H9 (cell line): Measurements from ENCODE around the gene FBH1. TPM values are rescaled to one million over a fixed set of nuclear protein-coding genes. Genes with fewer than 3 reads are reported as not detected.

Source experiments
- DNase-seq: peaks from one replicate; pipeline ENCODE4 v3.0.0-alpha.2; 2017
- H2AFZ ChIP-seq: one replicate; pipeline ENCODE4 v1.6.1; 2013; ENCODE audit warnings: mild to moderate bottlenecking, low read length, control low read depth, moderate library complexity
- H2AK5ac ChIP-seq: 2 replicates; pipeline ENCODE4 v1.6.1; 2013; ENCODE audit warnings: low read length, control low read depth, mixed read lengths; ENCODE audit not compliant: insufficient read length
- H2BK120ac ChIP-seq: one replicate; pipeline ENCODE4 v1.6.1; 2013; ENCODE audit warnings: low read depth, mild to moderate bottlenecking, low read length, control low read depth, inconsistent platforms; ENCODE audit not compliant: poor library complexity, severe bottlenecking
- H2BK12ac ChIP-seq: 2 replicates; pipeline ENCODE4 v1.6.1; 2013; ENCODE audit warnings: low read length, control low read depth, mixed read lengths, low read depth; ENCODE audit not compliant: insufficient read length
- H2BK15ac ChIP-seq: 2 replicates; pipeline ENCODE4 v1.6.1; 2013; ENCODE audit warnings: low read depth, low read length, control low read depth
- H2BK20ac ChIP-seq: one replicate; pipeline ENCODE4 v1.6.1; 2013; ENCODE audit warnings: low read depth, mild to moderate bottlenecking, low read length, control low read depth, inconsistent platforms; ENCODE audit not compliant: poor library complexity, severe bottlenecking
- H2BK5ac ChIP-seq: 2 replicates; pipeline ENCODE4 v1.6.1; 2013; ENCODE audit warnings: low read length, control low read depth, mixed read lengths; ENCODE audit not compliant: insufficient read length
- H3K14ac ChIP-seq: 2 replicates; pipeline ENCODE4 v1.6.1; 2013; ENCODE audit warnings: low read length, control low read depth; ENCODE audit not compliant: insufficient read depth
- H3K18ac ChIP-seq: 2 replicates; pipeline ENCODE4 v1.6.1; 2013; ENCODE audit warnings: low read depth, mild to moderate bottlenecking, mixed read lengths, low read length, control low read depth; ENCODE audit not compliant: insufficient read length
- H3K23ac ChIP-seq: 2 replicates; pipeline ENCODE4 v1.6.1; 2013; ENCODE audit warnings: low read length, control low read depth, mixed read lengths, low read depth; ENCODE audit not compliant: insufficient read length
- H3K23me2 ChIP-seq: 2 replicates; pipeline ENCODE4 v1.6.1; 2013; ENCODE audit warnings: low read depth, mild to moderate bottlenecking, mixed read lengths, low read length, control low read depth; ENCODE audit not compliant: insufficient read length, poor library complexity, severe bottlenecking
- H3K27ac ChIP-seq: 2 replicates; pipeline ENCODE4 v1.5.1; 2013; ENCODE audit warnings: low read length, control low read depth, mixed read lengths, low read depth; ENCODE audit not compliant: insufficient read length
- H3K27me3 ChIP-seq: 2 replicates; pipeline ENCODE4 v1.6.1; 2013; ENCODE audit warnings: low read length, control low read depth, inconsistent platforms; ENCODE audit not compliant: insufficient read depth
- H3K4ac ChIP-seq: 2 replicates; pipeline ENCODE4 v1.6.1; 2013; ENCODE audit warnings: low read depth, mild to moderate bottlenecking, control low read depth, inconsistent platforms, low read length, moderate library complexity
- H3K4me1 ChIP-seq: 2 replicates; pipeline ENCODE4 v1.6.1; 2013; ENCODE audit warnings: low read length, control low read depth, inconsistent platforms; ENCODE audit not compliant: insufficient read depth
- H3K4me2 ChIP-seq: 2 replicates; pipeline ENCODE4 v1.6.1; 2013; ENCODE audit warnings: low read length, control low read depth, mixed read lengths; ENCODE audit not compliant: insufficient read length, insufficient read depth
- H3K56ac ChIP-seq: 2 replicates; pipeline ENCODE4 v1.6.1; 2013; ENCODE audit warnings: low read depth, mild to moderate bottlenecking, mixed read lengths, low read length, control low read depth; ENCODE audit not compliant: insufficient read length
- H3K79me1 ChIP-seq: 2 replicates; pipeline ENCODE4 v1.6.1; 2013; ENCODE audit warnings: low read depth, mild to moderate bottlenecking, moderate library complexity, low read length, control low read depth, inconsistent platforms; ENCODE audit not compliant: insufficient read depth, poor library complexity, severe bottlenecking
- H3K79me2 ChIP-seq: 2 replicates; pipeline ENCODE4 v1.6.1; 2013; ENCODE audit warnings: low read length, control low read depth, inconsistent platforms; ENCODE audit not compliant: insufficient read depth
- H3K9ac ChIP-seq: 2 replicates; pipeline ENCODE4 v1.6.1; 2013; ENCODE audit warnings: low read length, control low read depth, mixed read lengths; ENCODE audit not compliant: insufficient read length; ENCODE audit errors: extremely low read depth
- H3K9me3 ChIP-seq: one replicate; pipeline ENCODE4 v1.6.1; 2013; ENCODE audit warnings: low read depth, low read length, inconsistent platforms; ENCODE audit not compliant: control insufficient read depth
- H3T11ph ChIP-seq: one replicate; pipeline ENCODE4 v1.6.1; 2013; ENCODE audit warnings: mild to moderate bottlenecking, low read length, control low read depth, inconsistent platforms
- H4K20me1 ChIP-seq: one replicate; pipeline ENCODE4 v1.6.1; 2013; ENCODE audit not compliant: control insufficient read depth, insufficient read length, insufficient read depth
- H4K5ac ChIP-seq: 2 replicates; pipeline ENCODE4 v1.6.1; 2013; ENCODE audit warnings: low read depth, mild to moderate bottlenecking, mixed read lengths, low read length, control low read depth; ENCODE audit not compliant: insufficient read length
- H4K8ac ChIP-seq: replicated peaks from 2 replicates; pipeline ENCODE4 v1.6.1; 2013; ENCODE audit warnings: low read length, control low read depth, mixed read lengths, low read depth; ENCODE audit not compliant: insufficient read length
- H4K91ac ChIP-seq: 2 replicates; pipeline ENCODE4 v1.6.1; 2013; ENCODE audit warnings: low read depth, mild to moderate bottlenecking, moderate library complexity, mixed read lengths, low read length, control low read depth; ENCODE audit not compliant: insufficient read length
- H3K27ac Mint-ChIP-seq, 3 experiments: 2 replicates in 2 of 3; 3 replicates in 1 of 3; pipeline ENCODE4 v1.8.0; 2020 to 2021; ENCODE audit warnings: mixed read lengths in 3 of 3, mild to moderate bottlenecking in 1 of 3, moderate library complexity in 1 of 3
- H3K27me3 Mint-ChIP-seq: 2 replicates; pipeline ENCODE4 v1.8.0; 2021; ENCODE audit warnings: low read depth, mild to moderate bottlenecking, moderate library complexity, mixed read lengths
- H3K36me3 Mint-ChIP-seq, 3 experiments: 2 replicates in 2 of 3; 3 replicates in 1 of 3; pipeline ENCODE4 v1.8.0; 2020 to 2021; ENCODE audit warnings: low read depth in 3 of 3, mixed read lengths in 3 of 3; ENCODE audit not compliant: insufficient read depth in 1 of 3
- H3K4me1 Mint-ChIP-seq, 2 experiments: 2 replicates each; pipeline ENCODE4 v1.8.0; 2020; ENCODE audit warnings: mixed read lengths in 2 of 2
- H3K4me3 Mint-ChIP-seq, 2 experiments: 2 replicates in 1 of 2; 3 replicates in 1 of 2; pipeline ENCODE4 v1.8.0; 2020 to 2021; ENCODE audit warnings: mild to moderate bottlenecking in 2 of 2, mixed read lengths in 2 of 2, moderate library complexity in 1 of 2
- H3K9me3 Mint-ChIP-seq, 2 experiments: 2 replicates in 1 of 2; 3 replicates in 1 of 2; pipeline ENCODE4 v1.8.0; 2020; ENCODE audit warnings: mild to moderate bottlenecking in 2 of 2, mixed read lengths in 2 of 2, moderate library complexity in 1 of 2
- WGBS: extraction: QIAGEN DNeasy Blood & Tissue Kit; methylation state at CpG from one replicate; pipeline ENCODE4 v1.1.7; 2013; ENCODE audit warnings: missing lambda C conversion rate, low lambda C conversion rate, mixed read lengths; ENCODE audit not compliant: insufficient read length; ENCODE audit errors: extremely low coverage; 5-methylcytosine and 5-hydroxymethylcytosine counted together
- total RNA-seq: library from RNA; stranded (reverse); gene quantifications from 2 replicates; pipeline ENCODE4 v1.2.1, GENCODE V29; 2021
- TF ChIP-seq, protein P1 (sequence below): fragments of 200-600 bp; sonication (generic); conservative IDR thresholded peaks from 3 replicates; pipeline ENCODE4 v1.8.0; 2021; ENCODE audit warnings: antibody characterized with exemption, mild to moderate bottlenecking

FBH1 gene
- total RNA-seq, 1 experiment from 2014 or later: 52.2 TPM

GRCh38 chr10:5896208-5897052 is 6.4 kb downstream of the FBH1 start:
- H3K4me1 Mint-ChIP-seq: peaks cover 11 to 20% of the 10 kb centered on the region in 2 experiments
- H2BK120ac ChIP-seq: no peak overlapping the region
- 0 out of 5 replicates have a peak overlapping the region, but pooled peaks of 1 of the 2 experiments have one; percentile 5 for H3K4me3 Mint-ChIP-seq
- H3K56ac ChIP-seq: no peak overlapping the region
- H3K4ac ChIP-seq: no peak overlapping the region
- no peak overlapping the region for H2BK5ac ChIP-seq
- H3K9me3 ChIP-seq: no peaks in the 10 kb centered on the region
- H3K23me2 ChIP-seq: no peaks in the 10 kb centered on the region
- no peak overlapping the region for H3K27ac ChIP-seq
- WGBS: no CpG with 5 or more reads among the region's 5 CpGs
- H3K27me3 ChIP-seq: no peaks in the 10 kb centered on the region
- no peak overlapping the region for H3K14ac ChIP-seq
- peaks cover 29 to 57% (median 48%) of the 10 kb centered on the region in 3 experiments; a peak in 6 of 7 replicates for H3K36me3 Mint-ChIP-seq
- H3K79me1 ChIP-seq: no peaks in the 10 kb centered on the region
- peak overlapping the region; percentile 54 to 88 (median 62); a peak in 4 of 7 replicates for H3K27ac Mint-ChIP-seq
- DNase-seq: no peak
- no peaks in the 10 kb centered on the region for H3K27me3 Mint-ChIP-seq
- H4K20me1 ChIP-seq: no peaks in the 10 kb centered on the region
- no peak overlapping the region for H2BK12ac ChIP-seq
- H2BK15ac ChIP-seq: no peak overlapping the region
- no peak overlapping the region for H4K8ac ChIP-seq
- TF ChIP-seq, protein P1, sequence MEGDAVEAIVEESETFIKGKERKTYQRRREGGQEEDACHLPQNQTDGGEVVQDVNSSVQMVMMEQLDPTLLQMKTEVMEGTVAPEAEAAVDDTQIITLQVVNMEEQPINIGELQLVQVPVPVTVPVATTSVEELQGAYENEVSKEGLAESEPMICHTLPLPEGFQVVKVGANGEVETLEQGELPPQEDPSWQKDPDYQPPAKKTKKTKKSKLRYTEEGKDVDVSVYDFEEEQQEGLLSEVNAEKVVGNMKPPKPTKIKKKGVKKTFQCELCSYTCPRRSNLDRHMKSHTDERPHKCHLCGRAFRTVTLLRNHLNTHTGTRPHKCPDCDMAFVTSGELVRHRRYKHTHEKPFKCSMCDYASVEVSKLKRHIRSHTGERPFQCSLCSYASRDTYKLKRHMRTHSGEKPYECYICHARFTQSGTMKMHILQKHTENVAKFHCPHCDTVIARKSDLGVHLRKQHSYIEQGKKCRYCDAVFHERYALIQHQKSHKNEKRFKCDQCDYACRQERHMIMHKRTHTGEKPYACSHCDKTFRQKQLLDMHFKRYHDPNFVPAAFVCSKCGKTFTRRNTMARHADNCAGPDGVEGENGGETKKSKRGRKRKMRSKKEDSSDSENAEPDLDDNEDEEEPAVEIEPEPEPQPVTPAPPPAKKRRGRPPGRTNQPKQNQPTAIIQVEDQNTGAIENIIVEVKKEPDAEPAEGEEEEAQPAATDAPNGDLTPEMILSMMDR: no peak
- no peaks in the 10 kb centered on the region for H3K9me3 Mint-ChIP-seq
- no peak overlapping the region for H3K23ac ChIP-seq
- no peak overlapping the region for H3T11ph ChIP-seq
- no peaks in the 10 kb centered on the region for H3K4me1 ChIP-seq
- peaks cover 5% of the 10 kb centered on the region; the same call in 1 of the 2 replicates for H3K79me2 ChIP-seq
- H2AK5ac ChIP-seq: no peak overlapping the region
- H3K18ac ChIP-seq: no peak overlapping the region
- no peak overlapping the region for H3K4me2 ChIP-seq
- no peak overlapping the region for H4K5ac ChIP-seq
- no peak overlapping the region for H2BK20ac ChIP-seq
- no peak overlapping the region for H3K9ac ChIP-seq
- no peak overlapping the region for H2AFZ ChIP-seq
- H4K91ac ChIP-seq: no peak overlapping the region
